Parathyroid adenoma (tissue), 2 donors: ENCODE data around the gene RASGEF1C.

ENCODE experiments used
- H2AFZ ChIP-seq: fragments of 300-600 bp; sonication (generic); one replicate; pipeline ENCODE4 v1.7.0; 2017; ENCODE audit warnings: antibody characterized with exemption, mild to moderate bottlenecking
- H3K27ac ChIP-seq: fragments of 300-600 bp; sonication (generic); one replicate; pipeline ENCODE4 v1.7.0; 2017
- H3K27me3 ChIP-seq: fragments of 300-600 bp; sonication (generic); one replicate; pipeline ENCODE4 v1.7.0; 2017; ENCODE audit warnings: low read length; ENCODE audit not compliant: control insufficient read depth, insufficient read depth
- H3K36me3 ChIP-seq: fragments of 300-600 bp; sonication (generic); one replicate; pipeline ENCODE4 v1.7.0; 2017; ENCODE audit warnings: low read length; ENCODE audit not compliant: control insufficient read depth, insufficient read depth
- H3K4me1 ChIP-seq: fragments of 300-600 bp; sonication (generic); one replicate; pipeline ENCODE4 v1.7.0; 2017; ENCODE audit warnings: control low read depth
- H3K4me2 ChIP-seq: fragments of 300-600 bp; sonication (generic); one replicate; pipeline ENCODE4 v1.7.0; 2017; ENCODE audit warnings: low read length
- H3K4me3 ChIP-seq: fragments of 300-600 bp; sonication (generic); one replicate; pipeline ENCODE4 v1.7.0; 2017; ENCODE audit warnings: low read depth, low read length
- H3K79me2 ChIP-seq: fragments of 300-600 bp; sonication (generic); one replicate; pipeline ENCODE4 v1.7.0; 2017; ENCODE audit warnings: control low read depth
- H3K9ac ChIP-seq: fragments of 300-600 bp; sonication (generic); one replicate; pipeline ENCODE4 v1.7.0; 2017; ENCODE audit warnings: mild to moderate bottlenecking
- H3K9me3 ChIP-seq: fragments of 300-600 bp; sonication (generic); one replicate; pipeline ENCODE4 v1.7.0; 2017; ENCODE audit warnings: low read length; ENCODE audit not compliant: control insufficient read depth
- TF ChIP-seq, protein P1 (sequence below): fragments of 300-600 bp; sonication (generic); IDR thresholded peaks from one replicate; pipeline ENCODE4 v1.7.0; 2017; ENCODE audit warnings: antibody characterized with exemption, mild to moderate bottlenecking
- donor health status: primary hyperparathyroidism.

RASGEF1C gene

DNA sequence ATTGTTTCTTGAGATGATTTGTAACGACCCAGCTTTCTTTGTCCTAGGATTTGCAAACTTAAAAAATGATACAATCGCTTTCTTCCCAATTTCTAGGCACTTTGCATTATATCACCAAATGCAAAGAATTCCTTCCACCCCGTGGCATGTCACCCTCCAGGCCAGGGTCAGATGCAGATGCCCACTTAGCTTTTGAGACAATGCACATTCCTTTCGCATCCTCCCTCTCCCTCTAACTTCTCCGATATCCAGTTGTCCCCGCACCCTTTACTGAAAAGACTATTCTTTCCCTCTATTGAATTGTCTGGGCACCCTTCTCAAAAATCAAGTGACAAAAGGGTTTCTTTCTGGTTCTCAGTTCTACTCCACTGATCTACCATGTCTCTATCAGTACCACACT is 154.8 kb downstream of the RASGEF1C start:
- Histone ChIP-seq H3K4me1 (no peaks in the 10 kb centered on the region), H3K4me2 (no peak overlapping the region), H3K4me3 (no peak overlapping the region), H3K9me3 (no peaks in the 10 kb centered on the region), H3K36me3 (no peaks in the 10 kb centered on the region), H3K79me2 (peaks cover 43% of the 10 kb centered on the region), H2AFZ (no peak overlapping the region), H3K27me3 (no peaks in the 10 kb centered on the region), H3K9ac (no peak overlapping the region), H3K27ac (no peak overlapping the region)
- TF ChIP-seq, protein P1, sequence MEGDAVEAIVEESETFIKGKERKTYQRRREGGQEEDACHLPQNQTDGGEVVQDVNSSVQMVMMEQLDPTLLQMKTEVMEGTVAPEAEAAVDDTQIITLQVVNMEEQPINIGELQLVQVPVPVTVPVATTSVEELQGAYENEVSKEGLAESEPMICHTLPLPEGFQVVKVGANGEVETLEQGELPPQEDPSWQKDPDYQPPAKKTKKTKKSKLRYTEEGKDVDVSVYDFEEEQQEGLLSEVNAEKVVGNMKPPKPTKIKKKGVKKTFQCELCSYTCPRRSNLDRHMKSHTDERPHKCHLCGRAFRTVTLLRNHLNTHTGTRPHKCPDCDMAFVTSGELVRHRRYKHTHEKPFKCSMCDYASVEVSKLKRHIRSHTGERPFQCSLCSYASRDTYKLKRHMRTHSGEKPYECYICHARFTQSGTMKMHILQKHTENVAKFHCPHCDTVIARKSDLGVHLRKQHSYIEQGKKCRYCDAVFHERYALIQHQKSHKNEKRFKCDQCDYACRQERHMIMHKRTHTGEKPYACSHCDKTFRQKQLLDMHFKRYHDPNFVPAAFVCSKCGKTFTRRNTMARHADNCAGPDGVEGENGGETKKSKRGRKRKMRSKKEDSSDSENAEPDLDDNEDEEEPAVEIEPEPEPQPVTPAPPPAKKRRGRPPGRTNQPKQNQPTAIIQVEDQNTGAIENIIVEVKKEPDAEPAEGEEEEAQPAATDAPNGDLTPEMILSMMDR = no peak

DNA sequence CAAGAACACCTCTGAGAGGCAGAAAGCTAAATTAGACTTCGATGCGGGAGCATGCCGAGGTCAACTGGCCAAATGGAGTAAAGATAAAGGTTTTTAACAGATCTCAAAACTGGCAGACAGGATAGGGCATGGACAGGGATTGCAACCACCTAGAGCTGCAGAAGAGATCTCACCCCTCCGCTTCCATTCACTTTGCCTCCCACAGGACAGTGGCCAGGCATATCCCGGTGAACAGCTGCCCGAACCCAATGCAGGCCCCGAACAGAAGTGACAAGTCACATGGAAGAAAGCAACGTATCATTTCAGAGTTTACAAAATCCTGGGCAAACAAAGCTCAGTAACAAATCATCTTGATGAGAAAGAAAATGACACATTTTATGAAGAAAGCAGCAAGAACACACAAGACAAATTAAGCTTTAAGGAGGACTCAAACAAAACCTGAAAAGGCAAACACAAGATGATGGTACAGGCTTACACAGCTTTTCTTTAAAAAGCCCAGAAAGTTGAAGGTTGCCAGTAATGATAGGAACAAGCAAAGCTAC is 155.9 kb downstream of the RASGEF1C start:
- H3K9me3 ChIP-seq = no peaks in the 10 kb centered on the region
- H3K27me3 ChIP-seq = no peaks in the 10 kb centered on the region
- H3K9ac ChIP-seq = no peak overlapping the region
- TF ChIP-seq, protein P1 = no peak
- H3K27ac ChIP-seq = no peak overlapping the region
- no peaks in the 10 kb centered on the region for H3K36me3 ChIP-seq
- no peak overlapping the region for H2AFZ ChIP-seq
- no peak overlapping the region for H3K4me2 ChIP-seq
- peaks cover 43% of the 10 kb centered on the region for H3K79me2 ChIP-seq
- no peak overlapping the region for H3K4me3 ChIP-seq
- H3K4me1 ChIP-seq = no peaks in the 10 kb centered on the region

DNA sequence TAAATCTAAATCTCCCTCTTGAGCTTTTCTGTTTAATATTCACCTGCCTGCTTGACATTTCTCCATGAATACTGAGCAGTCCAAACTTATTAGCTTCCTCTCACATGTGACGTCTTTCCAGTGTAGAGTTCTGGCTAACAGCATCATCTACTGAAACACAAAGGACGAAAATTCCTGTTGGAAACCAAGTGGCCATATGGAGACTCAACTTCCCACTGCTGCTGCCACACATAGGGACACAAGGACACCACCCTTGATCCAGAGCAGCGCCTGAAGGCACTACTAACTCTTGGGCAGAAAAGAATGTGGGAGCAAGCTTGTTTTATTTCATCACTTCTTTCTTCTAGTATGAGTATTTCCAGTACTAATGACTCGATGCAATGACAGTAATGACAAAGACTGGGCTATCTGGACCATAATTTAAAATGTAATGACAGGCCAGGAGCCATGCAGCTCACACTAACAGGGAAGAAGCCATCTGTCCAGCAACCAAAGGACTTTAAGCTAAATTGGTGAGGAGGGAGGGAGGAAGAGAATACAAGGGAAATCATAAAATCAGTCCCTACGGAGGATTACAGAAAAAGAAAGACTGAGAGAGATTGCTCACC is 156.7 kb downstream of the RASGEF1C start:
- H2AFZ ChIP-seq = no peak overlapping the region
- TF ChIP-seq, protein P1 = no peak
- H3K36me3 ChIP-seq = no peaks in the 10 kb centered on the region
- H3K9me3 ChIP-seq = no peaks in the 10 kb centered on the region
- peaks cover 41% of the 10 kb centered on the region for H3K79me2 ChIP-seq
- no peak overlapping the region for H3K4me2 ChIP-seq
- no peaks in the 10 kb centered on the region for H3K4me1 ChIP-seq
- H3K9ac ChIP-seq = no peak overlapping the region
- no peak overlapping the region for H3K4me3 ChIP-seq
- no peaks in the 10 kb centered on the region for H3K27me3 ChIP-seq
- H3K27ac ChIP-seq = no peak overlapping the region
